ENCODE measurements around the gene CNKSR1.
A peak's percentile ranks its signal among the peaks of the same experiment; 100 is the strongest.

The CNKSR1 gene

GRCh38 chr1:26160527-26161414, 16.5 kb upstream of the CNKSR1 start:
- no peak for DNase-seq

GRCh38 chr1:26161415-26162219, 15.7 kb upstream of the CNKSR1 start:
- DNase-seq, result peak; percentile 82

GRCh38 chr1:26162220-26162709, 15.0 kb upstream of the CNKSR1 start:
- peak; percentile 59 for DNase-seq

- DNase-seq, result no peak
Measured at GRCh38 chr1:26163684-26164035, 13.6 kb upstream of the CNKSR1 start.

- peak; percentile 70 for DNase-seq
Measured at GRCh38 chr1:26164036-26164860, 13.0 kb upstream of the CNKSR1 start.

- DNase-seq, result peak; percentile 40
Measured at GRCh38 chr1:26164861-26165842, 12.1 kb upstream of the CNKSR1 start.

- peak; percentile 29 for DNase-seq
Measured at GRCh38 chr1:26166719-26167281, 10.5 kb upstream of the CNKSR1 start.

GRCh38 chr1:26168410-26169197, 8.7 kb upstream of the CNKSR1 start, which contains the start of gene C1orf232:
Gene C1orf232, minus strand, starts transcription at chr1:26168963. Its CDS starts 464 bp downstream, at chr1:26168499.
- DNase-seq, result no peak

GRCh38 chr1:26169198-26169554, 8.1 kb upstream of the CNKSR1 start:
- DNase-seq, result no peak

- DNase-seq, result peak; percentile 97
Measured at GRCh38 chr1:26169669-26170471, 7.4 kb upstream of the CNKSR1 start, which contains the start of gene ZNF593. Gene ZNF593, plus strand, starts transcription at chr1:26169908. Its CDS starts 76 bp downstream, at chr1:26169984.

- DNase-seq, result no peak
Measured at GRCh38 chr1:26170472-26170821, 6.8 kb upstream of the CNKSR1 start.

- no peak for DNase-seq
Measured at GRCh38 chr1:26171084-26172072, 5.9 kb upstream of the CNKSR1 start, which contains the start of gene ZNF593OS. Gene ZNF593OS, minus strand, starts transcription at chr1:26171832. Its CDS starts 171 bp downstream, at chr1:26171661.

GRCh38 chr1:26175346-26175745, 1.9 kb upstream of the CNKSR1 start:
- DNase-seq, result no peak

GRCh38 chr1:26180010-26180506, 2.8 kb downstream of the CNKSR1 start:
- no peak for DNase-seq

GRCh38 chr1:26181586-26182382, 4.5 kb downstream of the CNKSR1 start:
- DNase-seq, result no peak

GRCh38 chr1:26182383-26182696, 5.0 kb downstream of the CNKSR1 start:
- no peak for DNase-seq

GRCh38 chr1:26184086-26184485, 6.8 kb downstream of the CNKSR1 start:
- no peak for DNase-seq
